CD14-positive monocyte (primary cell): Measurements from ENCODE around the gene CACNA1D. TPM values are rescaled to one million over a fixed set of nuclear protein-coding genes. Genes with fewer than 3 reads are reported as not detected.

Source experiments
- DNase-seq, 3 donors: peaks; one replicate each; pipeline ENCODE4 v3.0.0-alpha.2; 2011 to 2022
- H2AFZ ChIP-seq: 2 replicates; pipeline ENCODE4 v1.6.0; 2012; ENCODE audit warnings: mild to moderate bottlenecking, low read depth, low read length, inconsistent platforms; ENCODE audit not compliant: insufficient read depth, poor library complexity, severe bottlenecking
- H3K27ac ChIP-seq, 2 donors: 1 replicate in 1 of 2; 2 replicates in 1 of 2; pipeline ENCODE4 v1.5.1; 2012 to 2013; ENCODE audit warnings: low read length in 2 of 2, control low read depth in 1 of 2, inconsistent platforms in 1 of 2, low read depth in 1 of 2, mild to moderate bottlenecking in 1 of 2
- H3K27me3 ChIP-seq, 2 donors: one replicate each; pipeline versions ENCODE4 v1.6.0 to v1.6.1; 2011 to 2013; ENCODE audit warnings: low read length in 2 of 2; ENCODE audit not compliant: control insufficient read depth in 2 of 2, insufficient read depth in 2 of 2
- H3K36me3 ChIP-seq, 2 donors: replicated peaks in 1 of 2; 1 replicate in 1 of 2; 2 replicates in 1 of 2; pipeline versions ENCODE4 v1.5.1 to v1.6.1; 2012 to 2013; ENCODE audit warnings: low read length in 2 of 2, control low read depth in 1 of 2, inconsistent platforms in 1 of 2, mild to moderate bottlenecking in 1 of 2; ENCODE audit not compliant: insufficient read depth in 2 of 2, control insufficient read depth in 1 of 2
- H3K4me1 ChIP-seq, 2 donors: 1 replicate in 1 of 2; 2 replicates in 1 of 2; pipeline versions ENCODE4 v1.5.1 to v1.6.1; 2012 to 2013; ENCODE audit warnings: low read length in 2 of 2, control low read depth in 1 of 2, inconsistent platforms in 1 of 2, mild to moderate bottlenecking in 1 of 2, moderate library complexity in 1 of 2; ENCODE audit not compliant: insufficient read depth in 2 of 2, control insufficient read depth in 1 of 2
- H3K4me2 ChIP-seq: replicated peaks from 2 replicates; pipeline ENCODE3; 2012; ENCODE audit warnings: low read length, moderate library complexity, mild to moderate bottlenecking; ENCODE audit not compliant: poor library complexity, severe bottlenecking; ENCODE audit errors: extremely low read depth
- H3K4me3 ChIP-seq, 3 experiments: fragments of 200-600 bp in 1 of 3; sonication (generic) in 1 of 3; replicated peaks in 1 of 3; 1 replicate in 2 of 3; 2 replicates in 1 of 3; pipeline ENCODE4 v1.5.1; 2011 to 2013; ENCODE audit warnings: low read length in 3 of 3, mild to moderate bottlenecking in 3 of 3, control low read depth in 2 of 3, low read depth in 2 of 3, inconsistent platforms in 1 of 3, moderate library complexity in 1 of 3
- H3K79me2 ChIP-seq: 2 replicates; pipeline ENCODE4 v1.6.0; 2012; ENCODE audit warnings: mild to moderate bottlenecking, control low read depth, inconsistent platforms, low read length, moderate library complexity; ENCODE audit not compliant: insufficient read depth
- H3K9ac ChIP-seq: 2 replicates; pipeline ENCODE4 v1.6.0; 2017; ENCODE audit warnings: low read length, mild to moderate bottlenecking; ENCODE audit not compliant: insufficient read depth, poor library complexity, severe bottlenecking
- H3K9me3 ChIP-seq, 2 donors: replicated peaks in 1 of 2; 1 replicate in 1 of 2; 2 replicates in 1 of 2; pipeline versions ENCODE4 v1.5.1 to v1.6.1; 2012 to 2013; ENCODE audit warnings: low read length in 2 of 2, control low read depth in 1 of 2; ENCODE audit not compliant: control insufficient read depth in 1 of 2, insufficient read depth in 1 of 2
- H4K20me1 ChIP-seq: 2 replicates; pipeline ENCODE4 v1.6.0; 2012; ENCODE audit warnings: mild to moderate bottlenecking, low read length, control low read depth, moderate library complexity; ENCODE audit not compliant: insufficient read depth
- H3K27ac Mint-ChIP-seq, 7 donors: one replicate each; pipeline ENCODE4 v1.8.0; 2020; ENCODE audit warnings: mild to moderate bottlenecking in 7 of 7, mixed read lengths in 7 of 7, moderate library complexity in 6 of 7, inconsistent platforms in 2 of 7
- H3K27me3 Mint-ChIP-seq, 3 donors: one replicate each; pipeline ENCODE4 v1.8.0; 2021 to 2022; ENCODE audit warnings: low read depth in 3 of 3, mild to moderate bottlenecking in 3 of 3, mixed read lengths in 3 of 3, moderate library complexity in 3 of 3, inconsistent platforms in 1 of 3
- H3K36me3 Mint-ChIP-seq, 2 donors: one replicate each; pipeline ENCODE4 v1.8.0; 2020; ENCODE audit warnings: mixed read lengths in 2 of 2, inconsistent platforms in 1 of 2, mild to moderate bottlenecking in 1 of 2
- H3K4me1 Mint-ChIP-seq: one replicate; pipeline ENCODE4 v1.8.0; 2020; ENCODE audit warnings: mild to moderate bottlenecking, mixed read lengths
- H3K4me3 Mint-ChIP-seq, 2 donors: one replicate each; pipeline ENCODE4 v1.8.0; 2020; ENCODE audit warnings: mild to moderate bottlenecking in 2 of 2, mixed read lengths in 2 of 2, moderate library complexity in 1 of 2
- H3K9me3 Mint-ChIP-seq, 7 donors: one replicate each; pipeline ENCODE4 v1.8.0; 2020 to 2022; ENCODE audit warnings: mixed read lengths in 7 of 7, mild to moderate bottlenecking in 6 of 7, moderate library complexity in 6 of 7, inconsistent platforms in 2 of 7
- CTCF ChIP-seq: fragments of 200-600 bp; IDR thresholded peaks from one replicate; pipeline ENCODE4 v1.8.0; 2022; ENCODE audit warnings: antibody characterized with exemption, mild to moderate bottlenecking
- WGBS: methylation state at CpG from one replicate; pipeline ENCODE4 v1.1.5; 2013; ENCODE audit warnings: missing lambda C conversion rate; ENCODE audit not compliant: insufficient coverage; 5-methylcytosine and 5-hydroxymethylcytosine counted together
- intact Hi-C, 2 donors: fragments of 100-400 bp; cut with micrococcal nuclease; formaldehyde crosslinking; loops; one replicate each; pipeline versions ENCODE4 v1.15.0 to v1.15.1; 2023
- polyA plus RNA-seq, 3 donors: library from polyadenylated mRNA; depleted of rRNA in 1 of 3; unstranded in 2 of 3; stranded (reverse) in 1 of 3; fragments of 300-500 nt in 2 of 3; fragments of >200 nt in 1 of 3; fragmentation: Illumina TruSeq in 2 of 3; gene quantifications; 1 replicate in 2 of 3; 2 replicates in 1 of 3; pipeline ENCODE4 v1.2.3, GENCODE V29; 2012 to 2021

CACNA1D gene
- polyA plus RNA-seq, 3 donors = 0.29 to 1.2 (median 0.98) TPM

- no peaks in the 10 kb centered on the region for H3K4me1 Mint-ChIP-seq
- peaks cover 3 to 25% of the 10 kb centered on the region in 2 donors for H3K27me3 ChIP-seq
- H3K79me2 ChIP-seq = no peaks in the 10 kb centered on the region
- H3K27me3 Mint-ChIP-seq = peaks cover 22 to 51% (median 23%) of the 10 kb centered on the region in 3 donors
- H2AFZ ChIP-seq = no peak overlapping the region
- no peaks in the 10 kb centered on the region for H3K4me1 ChIP-seq
- H3K27ac ChIP-seq = no peak overlapping the region
- H3K9ac ChIP-seq = no peak overlapping the region
- no peaks in the 10 kb centered on the region for H3K36me3 Mint-ChIP-seq
- no peak overlapping the region for H3K27ac Mint-ChIP-seq
- H3K36me3 ChIP-seq = no peaks in the 10 kb centered on the region
- no peak for DNase-seq
- no peaks in the 10 kb centered on the region for H3K9me3 ChIP-seq
- no peak for TF ChIP-seq CTCF
- H3K4me3 Mint-ChIP-seq = no peak overlapping the region
- intact Hi-C loops = no loop called here
- H3K9me3 Mint-ChIP-seq = peaks cover 0 to 2% (median 0%) of the 10 kb centered on the region in 7 donors
- no peak overlapping the region for H3K4me2 ChIP-seq
- no peaks in the 10 kb centered on the region for H4K20me1 ChIP-seq
- no peak overlapping the region for H3K4me3 ChIP-seq
Measured at GRCh38 chr3:53506763-53507145, 12.3 kb downstream of the CACNA1D start.

GRCh38 chr3:53509494-53509893 is 15.1 kb downstream of the CACNA1D start:
- DNase-seq = no peak
- Histone ChIP-seq H3K9ac (no peak overlapping the region), H4K20me1 (no peaks in the 10 kb centered on the region), H3K27ac (no peak overlapping the region), H3K4me2 (no peak overlapping the region), H3K9me3 (no peaks in the 10 kb centered on the region), H3K27me3 (peaks cover 6 to 19% of the 10 kb centered on the region in 2 donors), H3K4me1 (no peaks in the 10 kb centered on the region), H3K36me3 (no peaks in the 10 kb centered on the region), H3K79me2 (no peaks in the 10 kb centered on the region), H2AFZ (no peak overlapping the region), H3K4me3 (no peak overlapping the region)
- H3K36me3 Mint-ChIP-seq = no peaks in the 10 kb centered on the region
- WGBS = 90% methylated on average over 2 of the region's 9 CpGs
- no peaks in the 10 kb centered on the region for H3K4me1 Mint-ChIP-seq
- H3K27me3 Mint-ChIP-seq = peaks cover 22 to 46% (median 26%) of the 10 kb centered on the region in 3 donors
- intact Hi-C loops = no loop called here
- TF ChIP-seq CTCF = no peak
- peaks cover 0 to 2% (median 0%) of the 10 kb centered on the region in 7 donors for H3K9me3 Mint-ChIP-seq
- H3K27ac Mint-ChIP-seq = no peak overlapping the region
- no peak overlapping the region for H3K4me3 Mint-ChIP-seq
